Choroid plexus epithelial cell (primary cell): Measurements from ENCODE around the gene VPS37D.
"Not testable (repeated sequence)": the region's sequence is repeated elsewhere in the genome, so short reads cannot be mapped to it uniquely, and the experiment has no call there.

ENCODE experiments used
- DNase-seq: peaks from one replicate; pipeline ENCODE4 v3.0.0-alpha.2; 2010; ENCODE audit warnings: low read depth
- H3K4me3 ChIP-seq: 2 replicates; pipeline ENCODE4 v1.5.1; 2011; ENCODE audit warnings: low read depth, mild to moderate bottlenecking, control low read depth, low read length, moderate library complexity
- TF ChIP-seq, protein P1 (sequence below): conservative IDR thresholded peaks from 2 replicates; pipeline ENCODE4 v1.5.1; 2011; ENCODE audit warnings: low read depth, mild to moderate bottlenecking, control low read depth, inconsistent platforms, low read length, moderate library complexity

The VPS37D gene

DNA sequence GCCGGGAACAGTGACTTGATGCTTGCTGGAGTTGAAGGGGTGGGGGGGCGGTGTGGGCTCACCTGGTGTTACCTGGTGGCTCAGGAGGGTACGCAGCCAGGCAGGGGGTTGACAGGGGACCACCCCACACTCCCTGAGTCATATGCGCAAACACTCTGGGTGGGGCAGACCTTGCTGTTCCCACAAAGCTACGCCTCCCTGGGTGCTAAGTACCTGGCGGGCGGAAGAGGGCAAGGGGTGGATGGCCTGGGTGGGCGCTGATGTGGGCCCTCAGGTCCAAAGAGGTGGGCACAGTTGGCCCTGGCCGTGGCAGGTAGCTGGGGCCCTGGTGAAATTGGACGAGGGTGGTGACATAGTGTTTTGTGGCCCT is 37.9 kb downstream of the VPS37D start:
- H3K4me3 ChIP-seq: no peak overlapping the region
- TF ChIP-seq, protein P1, sequence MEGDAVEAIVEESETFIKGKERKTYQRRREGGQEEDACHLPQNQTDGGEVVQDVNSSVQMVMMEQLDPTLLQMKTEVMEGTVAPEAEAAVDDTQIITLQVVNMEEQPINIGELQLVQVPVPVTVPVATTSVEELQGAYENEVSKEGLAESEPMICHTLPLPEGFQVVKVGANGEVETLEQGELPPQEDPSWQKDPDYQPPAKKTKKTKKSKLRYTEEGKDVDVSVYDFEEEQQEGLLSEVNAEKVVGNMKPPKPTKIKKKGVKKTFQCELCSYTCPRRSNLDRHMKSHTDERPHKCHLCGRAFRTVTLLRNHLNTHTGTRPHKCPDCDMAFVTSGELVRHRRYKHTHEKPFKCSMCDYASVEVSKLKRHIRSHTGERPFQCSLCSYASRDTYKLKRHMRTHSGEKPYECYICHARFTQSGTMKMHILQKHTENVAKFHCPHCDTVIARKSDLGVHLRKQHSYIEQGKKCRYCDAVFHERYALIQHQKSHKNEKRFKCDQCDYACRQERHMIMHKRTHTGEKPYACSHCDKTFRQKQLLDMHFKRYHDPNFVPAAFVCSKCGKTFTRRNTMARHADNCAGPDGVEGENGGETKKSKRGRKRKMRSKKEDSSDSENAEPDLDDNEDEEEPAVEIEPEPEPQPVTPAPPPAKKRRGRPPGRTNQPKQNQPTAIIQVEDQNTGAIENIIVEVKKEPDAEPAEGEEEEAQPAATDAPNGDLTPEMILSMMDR: no peak
- no peak for DNase-seq

DNA sequence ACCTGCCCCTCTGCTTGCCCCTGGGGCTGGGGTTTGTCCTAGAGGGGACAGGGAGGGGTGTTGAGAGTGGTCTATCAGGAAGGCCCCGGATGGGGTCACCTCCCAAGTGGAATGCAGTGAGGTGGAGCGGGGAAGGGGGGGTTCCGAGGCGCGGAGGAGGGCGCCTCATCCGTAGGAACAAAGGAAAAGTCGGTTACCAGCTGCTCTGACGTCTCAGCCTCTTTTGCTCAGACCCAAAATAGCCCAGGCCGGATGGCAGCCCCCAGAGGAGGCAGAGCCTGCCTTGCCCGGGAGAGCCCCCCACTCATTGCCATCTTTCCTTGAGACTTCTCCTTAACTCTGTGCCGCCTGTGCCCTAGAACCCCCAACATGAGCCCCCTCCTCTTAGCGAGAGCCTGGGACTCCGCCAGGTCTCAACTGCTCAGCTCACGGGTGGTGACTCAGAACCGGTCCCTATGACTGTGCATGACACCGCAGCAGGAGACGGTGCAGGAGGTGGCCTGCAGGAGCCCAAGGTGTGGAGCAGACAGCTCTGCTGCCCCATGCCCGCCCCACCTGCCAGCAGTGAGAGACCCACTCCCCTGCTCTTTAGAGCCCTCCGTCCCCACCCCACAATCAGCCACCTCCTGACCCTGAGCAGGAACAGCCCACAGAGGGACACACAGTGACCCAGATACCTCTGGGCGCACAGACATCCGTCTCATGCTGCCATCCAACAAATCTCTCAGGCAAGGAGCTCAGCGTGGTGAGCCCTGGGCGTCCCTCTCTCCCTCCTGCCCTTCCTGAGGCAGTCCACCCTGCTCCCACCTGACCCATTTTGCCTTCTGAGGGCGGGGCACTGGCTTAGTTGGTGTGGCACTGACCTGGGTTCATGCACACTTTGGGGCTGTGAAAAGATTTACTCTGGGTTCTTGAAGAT is 38.8 kb downstream of the VPS37D start:
- no peak overlapping the region for H3K4me3 ChIP-seq
- peak; percentile 43 for DNase-seq
- TF ChIP-seq, protein P1: no peak

DNA sequence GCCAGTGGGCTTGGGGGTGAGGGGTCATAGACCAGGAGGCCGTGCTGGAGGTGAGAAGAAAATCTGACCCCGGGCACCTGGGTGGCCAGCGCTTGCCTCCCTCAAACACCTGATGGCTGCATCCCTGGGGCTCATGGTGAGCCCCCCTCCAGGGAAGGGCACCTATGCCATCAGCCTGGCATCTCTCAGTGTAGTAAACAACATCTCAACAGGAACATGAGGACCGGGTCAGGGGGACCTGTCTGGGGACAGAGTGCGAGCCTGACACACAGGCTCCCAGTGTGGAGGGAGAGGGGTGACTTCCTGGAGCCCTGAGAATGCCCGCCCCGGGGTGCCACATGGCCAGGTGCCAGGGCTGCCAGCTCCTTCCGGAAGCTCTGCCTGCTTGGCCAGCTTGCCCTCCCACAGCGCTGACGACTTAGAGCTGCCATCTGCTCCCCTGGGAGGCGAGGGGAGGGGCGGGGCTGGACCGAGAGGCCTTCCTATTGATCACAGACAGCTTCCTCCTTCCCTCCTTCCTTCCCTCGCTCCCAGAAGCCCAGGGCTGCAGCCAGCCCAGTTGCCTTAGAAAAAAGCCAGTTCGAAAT is 39.5 kb downstream of the VPS37D start:
- TF ChIP-seq, protein P1: no peak
- no peak overlapping the region for H3K4me3 ChIP-seq
- no peak for DNase-seq

DNA sequence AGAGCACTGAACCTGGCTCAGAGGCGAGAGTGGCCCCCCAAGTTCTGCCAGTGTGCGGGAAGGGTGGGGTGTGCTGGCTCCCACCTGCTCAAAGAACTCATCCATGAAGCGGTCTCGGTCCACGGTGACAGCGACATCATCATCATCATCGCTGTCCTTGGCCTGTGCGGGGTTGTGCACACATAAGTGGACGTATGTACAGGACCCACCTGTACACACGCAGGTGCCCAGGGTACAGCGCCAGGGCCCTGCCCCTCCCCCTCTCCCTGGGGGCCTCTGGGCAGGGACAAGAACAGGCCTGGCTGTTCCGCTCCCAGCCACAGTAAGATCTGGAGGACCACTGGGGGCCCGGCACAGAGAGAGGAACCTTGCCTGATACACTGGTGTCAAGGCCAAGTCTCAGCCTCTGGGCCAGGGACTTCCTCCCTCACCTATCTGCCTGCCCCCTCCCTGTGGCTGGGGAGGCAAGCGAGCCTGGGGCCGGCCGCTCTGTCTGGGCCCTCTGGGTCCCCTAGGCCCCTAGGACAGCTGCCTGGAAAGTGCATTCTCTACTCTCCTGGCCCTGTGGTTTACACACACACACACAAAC is 41.4 kb downstream of the VPS37D start:
- TF ChIP-seq, protein P1: no peak
- no peak overlapping the region for H3K4me3 ChIP-seq
- no peak for DNase-seq

DNA sequence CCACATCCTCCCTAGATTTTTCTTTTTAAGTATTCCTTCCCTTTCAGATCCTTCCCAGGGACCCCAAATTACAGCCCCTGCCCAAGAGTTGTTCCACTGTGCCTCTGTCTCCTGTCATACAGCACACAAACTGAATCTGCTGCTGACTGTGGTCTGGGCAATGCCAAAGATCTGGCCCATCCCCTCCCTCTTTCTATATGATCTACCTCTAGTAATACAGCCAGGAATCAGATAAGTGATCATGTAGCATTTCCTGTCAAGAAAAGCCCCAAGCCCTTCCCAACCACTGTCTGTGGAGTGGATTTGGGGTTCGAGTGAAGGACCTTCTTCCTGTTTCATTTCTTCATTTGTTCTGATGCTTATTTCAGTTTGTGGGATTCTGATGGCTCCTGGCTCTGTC is 45.1 kb downstream of the VPS37D start:
- DNase-seq: no peak
- TF ChIP-seq, protein P1: no peak
- H3K4me3 ChIP-seq: no peak overlapping the region

DNA sequence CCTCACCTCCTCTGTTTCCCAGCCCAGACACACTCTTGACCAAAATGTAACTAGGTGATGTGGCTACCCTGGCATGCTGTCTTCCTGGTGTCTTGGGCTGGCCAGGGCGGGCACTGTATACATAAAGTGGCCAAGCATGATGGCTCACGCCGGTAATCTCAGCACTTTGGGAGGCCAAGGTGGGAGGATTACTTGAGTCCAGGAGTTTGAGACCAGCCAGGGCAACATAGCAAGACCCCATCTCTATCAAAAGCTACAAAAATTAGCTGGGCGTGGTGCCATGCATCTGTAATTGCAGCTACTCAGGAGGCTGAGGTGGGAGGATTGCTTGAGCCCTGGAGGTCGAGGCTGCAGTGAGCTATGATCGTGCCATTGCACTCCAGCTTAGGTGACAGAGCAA is 45.7 kb downstream of the VPS37D start:
- not testable (repeated sequence) for H3K4me3 ChIP-seq, DNase-seq

DNA sequence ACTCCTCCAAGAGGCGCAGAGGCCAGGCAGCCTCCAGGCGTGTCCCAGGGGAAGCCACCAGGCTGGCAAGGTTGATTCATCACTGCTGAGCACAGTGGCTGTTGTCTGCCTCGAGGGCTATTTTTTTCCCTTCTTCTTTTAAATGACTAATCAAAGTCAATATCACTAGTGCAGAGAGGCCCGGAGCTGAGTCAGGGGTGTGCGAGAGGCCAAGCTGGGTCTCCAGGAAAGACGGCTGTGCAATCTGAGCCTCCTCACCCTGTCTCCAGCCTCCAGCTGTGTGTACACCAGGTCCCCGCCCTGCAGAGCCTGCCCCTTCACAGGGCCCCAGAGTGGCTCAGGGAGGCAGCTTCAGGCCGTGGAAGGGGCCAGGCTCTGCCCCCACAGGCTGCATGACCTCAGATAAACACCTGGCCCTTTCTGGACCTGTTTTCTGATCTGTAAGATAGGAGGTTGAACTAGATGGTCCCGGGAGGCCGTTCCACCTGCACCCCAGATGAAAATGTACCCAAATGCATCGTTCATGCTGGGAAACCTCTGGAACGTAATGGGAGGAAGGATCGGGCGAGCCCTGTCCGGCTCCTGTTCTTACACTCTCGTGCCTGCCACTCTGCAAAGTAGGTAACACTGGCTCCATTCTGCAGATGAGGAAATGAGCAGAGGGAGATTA is 48.2 kb downstream of the VPS37D start:
- DNase-seq: peak; percentile 89
- H3K4me3 ChIP-seq: no peak overlapping the region

More for the DNA sequence above, 48.2 kb downstream of the VPS37D start:
- TF ChIP-seq, protein P1: no peak
